ENCODE data around the gene IFNG.
A peak's percentile ranks its signal among the peaks of the same experiment; 100 is the strongest.

IFNG gene

GRCh38 chr12:68118096-68118755 lies 41.3 kb downstream of the IFNG start:
- no peak for DNase-seq (ENCODE audit: low read depth in 1 of 2, low spot score in 1 of 2)

- no peak for DNase-seq (ENCODE audit: low read depth in 1 of 2, low spot score in 1 of 2)
Measured at GRCh38 chr12:68117661-68118060, 41.9 kb downstream of the IFNG start.

GRCh38 chr12:68115281-68115680 lies 44.3 kb downstream of the IFNG start:
- DNase-seq (ENCODE audit: low read depth in 1 of 2, low spot score in 1 of 2) = no peak

GRCh38 chr12:68114606-68115005 lies 44.9 kb downstream of the IFNG start:
- DNase-seq (ENCODE audit: low read depth in 1 of 2, low spot score in 1 of 2) = no peak

- DNase-seq (ENCODE audit: low read depth in 1 of 2, low spot score in 1 of 2) = peak in 1 of 2 donors; percentile 16
Measured at GRCh38 chr12:68113644-68114043, 45.9 kb downstream of the IFNG start.

- DNase-seq (ENCODE audit: low read depth in 1 of 2, low spot score in 1 of 2) = no peak
Measured at GRCh38 chr12:68111995-68112394, 47.5 kb downstream of the IFNG start.

GRCh38 chr12:68109444-68110217 lies 49.9 kb downstream of the IFNG start:
- DNase-seq (ENCODE audit: low read depth in 1 of 2, low spot score in 1 of 2) = no peak

GRCh38 chr12:68109001-68109400 lies 50.5 kb downstream of the IFNG start:
- DNase-seq (ENCODE audit: low read depth in 1 of 2, low spot score in 1 of 2) = no peak

- no peak for DNase-seq (ENCODE audit: low read depth in 1 of 2, low spot score in 1 of 2)
Measured at GRCh38 chr12:68106660-68107059, 52.9 kb downstream of the IFNG start.

- no peak for DNase-seq (ENCODE audit: low read depth in 1 of 2, low spot score in 1 of 2)
Measured at GRCh38 chr12:68106160-68106559, 53.4 kb downstream of the IFNG start.
